Measurements from ENCODE around the gene TAF1.

- TF ChIP-seq YY1 (IDR thresholded peaks at IDR 0.05; ENCODE audit: low read depth, low read length) = no peak
- TF ChIP-seq SREBF2 (IDR thresholded peaks at IDR 0.05; ENCODE audit: low read length) = no peak
- no peak for TF ChIP-seq ETV6 (conservative IDR thresholded peaks at IDR 0.05 in 1 of 2, IDR thresholded peaks at IDR 0.05 in 1 of 2; ENCODE audit: borderline replicate concordance in 1 of 2, low read depth in 1 of 2)
- TF ChIP-seq EP300 (IDR thresholded peaks at IDR 0.05; ENCODE audit: borderline replicate concordance in 1 of 2, control insufficient read depth in 1 of 2, low read depth in 2 of 2, low read length in 2 of 2) = no peak
- TF ChIP-seq CTCF (IDR thresholded peaks at IDR 0.05 in 2 of 3, conservative IDR thresholded peaks at IDR 0.05 in 1 of 3; ENCODE audit: control insufficient read depth in 2 of 3, extremely low read depth in 1 of 3, insufficient read depth in 1 of 3, low read depth in 3 of 3, low read length in 3 of 3) = no peak
- TF ChIP-seq CBFB (IDR thresholded peaks at IDR 0.05; ENCODE audit: low read depth) = no peak
- TF ChIP-seq HDAC6 (IDR thresholded peaks at IDR 0.05; ENCODE audit: unreplicated experiment) = no peak
- no peak for TF ChIP-seq MAX (IDR thresholded peaks at IDR 0.05; ENCODE audit: low read depth, low read length)
- no peak for TF ChIP-seq POLR2AphosphoS5 (IDR thresholded peaks at IDR 0.05; ENCODE audit: low read length)
These were observed 1.9 kb upstream of the TAF1 start for GRCh38 chrX:71364221-71364620.

Data from GM12878 (cell line).